ENCODE measurements around the gene DAAM2. TPM values are rescaled to one million over a fixed set of nuclear protein-coding genes. Genes with fewer than 3 reads are reported as not detected.

The DAAM2 gene
- total and polyA plus RNA-seq, 2 of the 8 experiments (the other 6 are each of a cell fraction or from before 2014, with no cell fraction given) = 1.5 to 2.9 TPM

- Histone ChIP-seq H3K23me2 (ENCODE audit: low read depth, low read length) (no peaks in the 10 kb centered on the region), H4K5ac (ENCODE audit: insufficient read length, low read depth, low read length) (no peak overlapping the region), H3K79me2 (ENCODE audit: control insufficient read depth in 1 of 2, insufficient read depth in 2 of 2, low read length in 2 of 2) (no peaks in the 10 kb centered on the region), H2BK15ac (ENCODE audit: low read length) (no peak overlapping the region), H3K4ac (replicated peaks; ENCODE audit: insufficient read length, low read depth, low read length) (no peak overlapping the region), H3K36me3 (ENCODE audit: control insufficient read depth in 2 of 4, insufficient read depth in 4 of 4, low read length in 3 of 4) (no peaks in the 10 kb centered on the region), H4K20me1 (replicated peaks in 1 of 2; ENCODE audit: control insufficient read depth in 1 of 2, insufficient read depth in 2 of 2, low read length in 2 of 2) (no peaks in the 10 kb centered on the region), H2AFZ (ENCODE audit: low read length) (no peak overlapping the region), H4K91ac (replicated peaks; ENCODE audit: insufficient read length, low read length) (no peak overlapping the region), H3K9me3 (ENCODE audit: insufficient read depth in 2 of 2, low read depth in 1 of 2, low read length in 1 of 2) (no peaks in the 10 kb centered on the region), H3K4me1 (replicated peaks in 1 of 4; ENCODE audit: control insufficient read depth in 3 of 4, insufficient read depth in 4 of 4, low read length in 3 of 4) (peaks cover 0 to 10% (median 6%) of the 10 kb centered on the region in 4 experiments; a peak in 4 of 7 replicates), H3K14ac (ENCODE audit: insufficient read length) (no peak overlapping the region), H2BK12ac (ENCODE audit: low read depth, low read length) (no peak overlapping the region), H2AK5ac (ENCODE audit: low read depth, low read length) (no peak overlapping the region; the same call in 1 of the 2 replicates), H3K4me3 (ENCODE audit: extremely low read depth in 1 of 4, insufficient read depth in 2 of 4, low read depth in 3 of 4, low read length in 4 of 4) (no peak overlapping the region), H2BK120ac (replicated peaks; ENCODE audit: low read depth, low read length) (no peak overlapping the region), H2BK20ac (ENCODE audit: low read length) (no peak overlapping the region), H2BK5ac (ENCODE audit: low read depth, low read length) (no peak overlapping the region), H3K4me2 (ENCODE audit: insufficient read depth in 1 of 2, low read depth in 2 of 2, low read length in 2 of 2) (no peak overlapping the region), H3K23ac (ENCODE audit: insufficient read length) (no peak overlapping the region), H3K79me1 (ENCODE audit: low read depth, low read length) (no peaks in the 10 kb centered on the region), H3K18ac (ENCODE audit: extremely low read depth, low read length) (no peak overlapping the region), H3K56ac (replicated peaks; ENCODE audit: insufficient read length, low read depth, low read length) (no peak overlapping the region), H3K27me3 (replicated peaks in 1 of 4; ENCODE audit: control insufficient read depth in 3 of 4, extremely low read depth in 1 of 4, insufficient read depth in 3 of 4, low read length in 3 of 4) (peaks cover 0 to 2% (median 0%) of the 10 kb centered on the region in 4 experiments; a peak in 1 of 7 replicates), H4K8ac (ENCODE audit: extremely low read depth, insufficient read depth, low read length) (no peak overlapping the region), H3K27ac (ENCODE audit: low read depth, low read length) (no peak overlapping the region), H3K9ac (replicated peaks in 1 of 4; ENCODE audit: extremely low read depth in 1 of 4, low read depth in 3 of 4, low read length in 3 of 4) (no peak overlapping the region)
- POLR2A ChIA-PET (ENCODE audit: partially characterized antibody) = no interaction called here
- TF ChIP-seq BRCA1 (IDR thresholded peaks at IDR 0.05; ENCODE audit: low read depth, low read length) (no peak), GTF2F1 (IDR thresholded peaks at IDR 0.05; ENCODE audit: borderline replicate concordance, low read depth, low read length) (no peak), CBX5 (IDR thresholded peaks at IDR 0.05; ENCODE audit: low read depth, low read length) (no peak), SUZ12 (IDR thresholded peaks at IDR 0.05; ENCODE audit: low read length) (no peak), NANOG (IDR thresholded peaks at IDR 0.05; ENCODE audit: insufficient read depth, low read depth, low read length, poor library complexity, severe bottlenecking) (no peak), SRF (IDR thresholded peaks at IDR 0.05; ENCODE audit: low read depth, low read length) (no peak), CTBP2 (IDR thresholded peaks at IDR 0.05; ENCODE audit: borderline replicate concordance, insufficient read depth, insufficient read length, low read length) (no peak), TBP (IDR thresholded peaks at IDR 0.05; ENCODE audit: low read depth, low read length) (no peak)
- WGBS, 2 experiments (ENCODE audit: extremely low coverage in 1 of 2, insufficient coverage in 1 of 2, insufficient read length in 1 of 2, insufficient replicate concordance in 2 of 2, low coverage in 1 of 2, low lambda C conversion rate in 2 of 2, missing lambda C conversion rate in 1 of 2) = 86% methylated on average over 8 of the region's 8 CpGs; no CpG with 5 or more reads in 1 of the 2 experiments
- CTCF ChIA-PET (ENCODE audit: partially characterized antibody) = interaction anchor here (1.5 to 1.7 kb wide), 2 partner anchors 11 to 42 kb away, joined by 4 read pairs; no protein-coding TSS in a partner anchor
- FAIRE-seq (no peak), DNase-seq (ENCODE audit: low read depth in 1 of 2, low spot score in 2 of 2) (no peak)
Measured at GRCh38 chr6:39822846-39823815, 31.0 kb downstream of the DAAM2 start.
